Loucy (cell line): ENCODE data around the gene PDZD4.

Source experiments
- H2AFZ ChIP-seq: fragments of 200-600 bp; sonication (generic); 2 replicates; pipeline ENCODE4 v1.6.0; 2016; ENCODE audit warnings: antibody characterized with exemption, mild to moderate bottlenecking, low read length, moderate library complexity
- H3F3A ChIP-seq: fragments of 200-600 bp; 2 replicates; pipeline ENCODE4 v1.6.0; 2016; ENCODE audit warnings: antibody characterized with exemption, low read depth, mild to moderate bottlenecking
- H3K27me3 ChIP-seq: fragments of 200-600 bp; sonication (generic); 2 replicates; pipeline ENCODE4 v1.6.1; 2014; ENCODE audit warnings: low read length, mild to moderate bottlenecking; ENCODE audit not compliant: insufficient read depth, poor library complexity, severe bottlenecking
- H3K36me3 ChIP-seq: fragments of 200-600 bp; sonication (generic); 2 replicates; pipeline ENCODE4 v1.6.1; 2016; ENCODE audit warnings: low read length; ENCODE audit not compliant: insufficient read depth
- H3K4me1 ChIP-seq: fragments of 200-600 bp; sonication (generic); 2 replicates; pipeline ENCODE4 v1.5.1; 2014; ENCODE audit warnings: low read length, mild to moderate bottlenecking; ENCODE audit not compliant: insufficient read depth, poor library complexity, severe bottlenecking
- H3K4me2 ChIP-seq: fragments of 200-600 bp; sonication (generic); 2 replicates; pipeline ENCODE4 v1.6.0; 2014; ENCODE audit warnings: antibody characterized with exemption, low read length, low read depth, mild to moderate bottlenecking; ENCODE audit not compliant: poor library complexity, severe bottlenecking
- H3K4me3 ChIP-seq: fragments of 200-600 bp; sonication (generic); 2 replicates; pipeline ENCODE4 v1.5.1; 2014; ENCODE audit warnings: low read length, mild to moderate bottlenecking, mixed read lengths; ENCODE audit not compliant: poor library complexity, severe bottlenecking
- H3K79me2 ChIP-seq: fragments of 200-600 bp; sonication (generic); 2 replicates; pipeline ENCODE4 v1.6.1; 2014; ENCODE audit warnings: low read length; ENCODE audit not compliant: insufficient read depth
- H3K9ac ChIP-seq: fragments of 200-600 bp; sonication (generic); 2 replicates; pipeline ENCODE4 v1.6.0; 2014; ENCODE audit warnings: mild to moderate bottlenecking, low read depth, low read length, moderate library complexity; ENCODE audit not compliant: poor library complexity, severe bottlenecking
- H3K9me2 ChIP-seq: fragments of 200-600 bp; sonication (generic); replicated peaks from 2 replicates; pipeline ENCODE4 v1.6.1; 2016; ENCODE audit warnings: low read depth, low read length, mixed read lengths
- H3K9me3 ChIP-seq: fragments of 200-600 bp; sonication (generic); 2 replicates; pipeline ENCODE4 v1.6.1; 2014; ENCODE audit warnings: mild to moderate bottlenecking, antibody characterized with exemption, low read length, low read depth; ENCODE audit not compliant: insufficient read depth
- H4K20me1 ChIP-seq: fragments of 200-600 bp; sonication (generic); 2 replicates; pipeline ENCODE4 v1.6.0; 2014; ENCODE audit warnings: antibody characterized with exemption, low read length, mild to moderate bottlenecking; ENCODE audit not compliant: insufficient read depth, poor library complexity, severe bottlenecking
- CTCF ChIP-seq: fragments of 200-600 bp; sonication (generic); conservative IDR thresholded peaks from 2 replicates; pipeline ENCODE4 v1.5.1; 2014; ENCODE audit warnings: mild to moderate bottlenecking, antibody characterized with exemption, low read length
- EZH2phosphoT487 ChIP-seq: fragments of 200-600 bp; IDR thresholded peaks from 2 replicates; pipeline ENCODE4 v1.6.1; 2018; ENCODE audit warnings: antibody characterized with exemption, mild to moderate bottlenecking, moderate library complexity, borderline replicate concordance

PDZD4 gene

GRCh38 chrX:153789654-153790053 is 40.7 kb downstream of the PDZD4 start:
- no peak overlapping the region for H2AFZ ChIP-seq
- H3K4me2 ChIP-seq, result no peak overlapping the region
- no peaks in the 10 kb centered on the region for H3F3A ChIP-seq
- no peak overlapping the region for H3K9ac ChIP-seq
- TF ChIP-seq EZH2phosphoT487 (no peak), CTCF (no peak)
- no peaks in the 10 kb centered on the region for H3K9me2 ChIP-seq
- peaks cover 17% of the 10 kb centered on the region for H3K4me1 ChIP-seq
- H3K36me3 ChIP-seq, result peaks cover 8% of the 10 kb centered on the region; the same call in 1 of the 2 replicates
- H3K4me3 ChIP-seq, result no peak overlapping the region
- H3K27me3 ChIP-seq, result no peaks in the 10 kb centered on the region
- no peaks in the 10 kb centered on the region for H3K9me3 ChIP-seq
- peaks cover 40% of the 10 kb centered on the region for H3K79me2 ChIP-seq
- peaks cover 4% of the 10 kb centered on the region for H4K20me1 ChIP-seq

- TF ChIP-seq EZH2phosphoT487 (no peak), CTCF (no peak)
- no peaks in the 10 kb centered on the region for H3K9me3 ChIP-seq
- no peak overlapping the region for H2AFZ ChIP-seq
- peaks cover 8% of the 10 kb centered on the region; the same call in 1 of the 2 replicates for H3K36me3 ChIP-seq
- H3F3A ChIP-seq, result no peaks in the 10 kb centered on the region
- H3K79me2 ChIP-seq, result peaks cover 16% of the 10 kb centered on the region; the same call in 1 of the 2 replicates
- no peak overlapping the region for H3K9ac ChIP-seq
- peaks cover 5% of the 10 kb centered on the region for H3K4me1 ChIP-seq
- H3K27me3 ChIP-seq, result no peaks in the 10 kb centered on the region
- H3K9me2 ChIP-seq, result no peaks in the 10 kb centered on the region
- H3K4me3 ChIP-seq, result no peak overlapping the region
- H4K20me1 ChIP-seq, result no peaks in the 10 kb centered on the region
- no peak overlapping the region for H3K4me2 ChIP-seq
These were observed 43.7 kb downstream of the PDZD4 start for GRCh38 chrX:153786669-153787068.

GRCh38 chrX:153784325-153784967 is 45.9 kb downstream of the PDZD4 start:
- Histone ChIP-seq H3K36me3 (peaks cover 8% of the 10 kb centered on the region; the same call in 1 of the 2 replicates), H3K4me2 (no peak overlapping the region), H3K4me3 (no peak overlapping the region), H4K20me1 (no peaks in the 10 kb centered on the region), H3K4me1 (no peaks in the 10 kb centered on the region), H3K9ac (no peak overlapping the region), H3K79me2 (no peaks in the 10 kb centered on the region), H3K9me2 (no peaks in the 10 kb centered on the region), H3K27me3 (no peaks in the 10 kb centered on the region), H3F3A (no peaks in the 10 kb centered on the region), H3K9me3 (no peaks in the 10 kb centered on the region), H2AFZ (no peak overlapping the region)
- TF ChIP-seq EZH2phosphoT487 (no peak), CTCF (no peak)
